Measurements from ENCODE around the gene ERG.

The ERG gene

DNA sequence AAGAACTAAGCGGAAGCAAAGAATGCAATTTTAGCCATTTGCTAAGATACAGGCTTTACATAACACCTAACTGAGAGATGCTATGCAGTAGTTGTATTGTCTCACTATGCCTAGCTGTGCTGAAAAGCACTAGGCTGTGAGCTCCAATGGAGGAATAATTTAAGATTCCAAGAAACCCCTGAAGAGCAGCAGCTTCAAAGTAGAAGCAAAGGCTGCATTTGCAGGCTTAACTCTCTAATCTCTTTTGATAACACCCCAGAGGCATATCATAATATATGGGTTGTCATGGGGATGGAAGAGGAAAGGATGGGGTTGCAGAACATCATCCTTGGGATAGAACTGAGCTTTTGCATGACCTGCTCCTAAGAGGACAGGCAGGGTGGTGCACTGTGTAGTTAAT, 102.0 kb downstream of the ERG start:
- FAIRE-seq (no peak), DNase-seq (ENCODE audit: low spot score) (no peak)

DNA sequence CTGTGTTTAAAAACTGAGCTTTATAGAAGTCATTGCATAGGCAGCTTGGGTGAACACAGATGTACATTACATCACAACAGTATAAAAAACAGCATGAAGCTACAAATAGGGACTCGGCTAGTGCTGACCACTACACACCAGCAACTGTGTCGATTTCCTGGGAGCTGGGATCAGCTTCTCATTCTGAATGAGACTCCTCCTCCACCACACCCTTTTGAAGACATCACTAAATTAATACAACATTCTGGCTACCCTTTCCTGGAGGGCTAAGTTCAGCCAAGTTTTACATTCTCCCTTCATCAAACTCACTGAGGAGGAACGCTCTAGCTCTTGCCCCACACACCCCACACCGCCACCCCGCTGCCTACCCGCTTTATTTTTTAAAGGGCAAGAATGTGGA, 102.7 kb downstream of the ERG start:
- FAIRE-seq, result no peak

DNA sequence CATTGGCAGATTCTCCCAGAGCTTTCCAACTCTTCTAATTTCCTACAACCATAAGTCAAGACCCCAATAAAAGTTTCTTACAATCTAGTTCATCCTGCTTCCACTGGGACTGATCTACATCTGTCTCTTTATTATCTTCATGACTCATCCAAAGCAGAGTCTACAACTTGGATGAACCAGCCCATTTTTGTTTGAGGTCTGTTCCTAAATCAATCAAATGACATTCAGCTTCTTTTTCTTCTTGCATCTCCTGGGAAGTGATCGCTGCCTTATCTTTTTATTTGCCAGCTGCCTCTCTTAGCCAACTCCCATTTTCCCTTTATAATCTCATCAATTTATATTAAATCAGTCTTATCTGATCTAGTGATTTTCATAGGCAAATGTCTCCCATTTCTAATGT, 105.6 kb downstream of the ERG start:
- DNase-seq (ENCODE audit: low spot score), result no peak
- FAIRE-seq, result no peak

More for the DNA sequence above, 102.7 kb downstream of the ERG start:
- DNase-seq (ENCODE audit: low spot score), result no peak

DNA sequence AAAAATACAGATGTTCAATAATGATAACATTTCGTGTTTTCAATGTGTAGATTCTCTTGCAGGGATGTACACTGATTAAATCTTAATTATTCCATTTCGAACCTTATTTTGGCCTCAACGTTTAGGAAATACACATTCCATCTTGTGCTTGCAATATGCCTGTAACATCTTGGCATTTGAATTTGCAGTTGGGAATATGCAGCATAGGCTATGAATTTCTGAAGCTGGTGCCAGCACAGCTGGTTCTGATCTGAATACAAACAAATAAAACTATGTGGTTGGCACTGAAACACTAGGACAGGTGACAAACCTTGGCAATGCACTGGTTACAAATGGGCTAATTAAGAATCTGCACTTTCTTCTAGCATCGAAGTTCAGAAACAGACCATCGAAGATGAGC, 108.4 kb downstream of the ERG start:
- FAIRE-seq, result no peak
- no peak for DNase-seq (ENCODE audit: low spot score)

DNA sequence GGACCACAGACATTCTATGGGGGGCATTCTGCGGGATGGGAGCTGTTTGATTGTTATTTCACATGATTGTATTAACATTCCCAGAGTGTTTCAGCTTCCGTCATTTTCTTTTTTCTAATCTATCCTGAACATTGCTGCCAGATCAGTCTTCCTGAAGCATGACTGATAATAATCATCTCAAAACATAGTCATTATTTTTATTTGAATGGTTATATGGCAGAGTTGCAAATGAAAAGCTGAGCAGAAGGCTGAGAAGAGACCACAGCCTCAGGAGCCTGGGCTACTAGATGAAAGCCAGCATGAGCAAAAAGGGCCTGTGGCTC, 109.0 kb downstream of the ERG start:
- DNase-seq (ENCODE audit: low spot score) (no peak), FAIRE-seq (no peak)

DNA sequence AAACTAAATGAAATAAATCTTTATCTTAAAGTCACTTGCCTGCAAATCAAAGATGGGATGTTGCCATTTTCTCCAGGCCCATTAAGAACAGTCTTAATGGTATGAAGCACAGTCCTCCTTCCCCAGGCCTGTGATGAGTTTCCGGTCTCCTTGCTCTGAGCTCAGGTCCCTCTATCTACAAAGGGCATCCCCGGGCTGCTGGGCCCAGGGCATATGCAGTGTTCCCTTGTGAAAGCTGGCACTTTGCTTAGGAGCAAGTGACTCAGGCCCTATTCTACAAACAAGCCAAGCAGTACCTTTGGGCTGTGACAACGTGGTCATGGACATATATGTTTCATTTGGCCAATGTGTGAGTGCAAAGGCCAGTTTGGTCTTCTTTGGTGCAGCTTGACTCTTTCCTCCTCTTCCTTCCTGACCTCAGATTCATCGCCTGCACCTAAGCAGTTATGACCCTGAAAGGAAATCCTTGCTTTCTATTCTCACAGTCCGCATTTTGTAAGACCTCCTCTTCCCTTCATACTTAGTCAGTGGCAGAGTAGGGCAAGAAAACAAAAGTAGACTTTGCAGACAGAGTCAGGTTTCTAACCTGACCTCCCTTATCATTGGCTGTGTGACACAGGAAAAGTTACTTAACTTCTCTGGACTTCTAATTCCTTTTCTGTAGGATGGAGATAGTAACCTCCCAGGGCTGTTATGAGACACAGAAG, 109.5 kb downstream of the ERG start:
- DNase-seq (ENCODE audit: low spot score), result no peak
- FAIRE-seq, result no peak

DNA sequence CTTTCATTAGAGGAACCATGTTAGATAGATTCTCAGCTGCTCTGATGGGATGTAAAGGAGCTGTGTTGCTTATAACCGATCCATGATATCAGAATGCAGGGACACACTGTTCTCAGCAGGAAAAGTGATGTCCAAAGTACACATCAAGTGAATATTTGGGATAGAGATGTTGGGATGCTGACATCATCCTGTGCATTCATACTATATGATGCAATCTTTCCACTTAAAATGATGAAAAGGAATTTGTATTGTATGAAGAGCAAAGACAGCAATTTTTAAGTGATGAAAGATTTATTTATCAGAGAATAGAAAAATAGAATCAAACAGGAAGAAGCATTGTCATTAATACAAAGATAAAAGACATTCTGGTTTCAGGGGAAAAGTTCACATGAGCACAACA, 110.1 kb downstream of the ERG start:
- FAIRE-seq (no peak), DNase-seq (ENCODE audit: low spot score) (no peak)

DNA sequence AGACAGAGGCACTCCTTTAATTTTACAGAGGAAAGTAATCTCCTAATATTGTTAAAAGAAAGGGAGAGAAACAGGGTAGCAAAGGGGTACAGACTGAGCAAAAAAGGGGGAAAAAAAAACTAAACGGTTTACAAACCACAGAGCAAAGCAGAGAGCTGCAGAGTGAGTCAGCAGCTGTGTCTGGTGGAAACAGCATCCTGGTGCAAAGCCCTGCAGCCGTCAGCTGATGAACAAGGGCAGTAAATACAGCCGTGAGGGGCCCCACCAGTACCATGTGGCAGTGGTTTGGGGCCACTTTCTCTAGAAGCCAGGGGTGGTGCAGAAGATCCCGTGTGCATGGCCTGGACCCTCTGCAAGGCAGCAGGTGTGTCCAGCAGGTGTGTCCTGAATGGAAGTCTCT, 111.3 kb downstream of the ERG start:
- FAIRE-seq (no peak), DNase-seq (ENCODE audit: low spot score) (no peak)

DNA sequence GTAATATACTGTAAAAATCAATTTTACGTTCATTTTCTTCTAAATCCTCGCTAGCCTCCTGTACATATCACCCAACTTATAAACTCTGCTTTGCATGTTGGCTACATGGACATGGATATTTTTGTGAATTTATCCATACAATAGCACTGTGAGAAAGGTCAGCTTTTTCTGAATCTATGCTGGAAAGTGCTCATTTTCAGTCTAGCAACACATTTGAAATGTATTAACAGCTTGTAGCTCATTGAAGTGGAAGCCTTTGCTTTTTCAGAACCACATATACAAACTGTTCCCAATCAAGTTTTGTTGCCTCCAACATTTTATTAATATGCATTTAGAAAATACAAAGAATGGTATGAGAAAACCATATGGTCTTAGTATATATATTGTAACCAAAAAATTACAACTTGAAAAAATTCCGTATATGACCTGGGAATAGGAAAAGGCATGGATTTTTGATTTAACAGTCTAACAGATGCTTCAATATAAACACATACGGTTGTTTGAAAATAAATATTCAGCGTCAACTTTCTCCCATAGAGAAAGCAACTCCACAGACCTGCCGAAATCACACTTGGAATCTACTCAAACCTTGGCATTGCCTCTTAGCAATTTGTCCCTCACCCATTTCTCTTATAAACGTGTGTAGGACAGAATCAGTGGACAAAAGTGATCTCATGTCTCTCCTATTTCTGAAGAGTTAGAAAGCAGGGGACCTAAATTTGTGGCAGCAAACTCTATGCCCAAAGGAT, 112.7 kb downstream of the ERG start:
- no peak for FAIRE-seq
- no peak for DNase-seq (ENCODE audit: low spot score)

DNA sequence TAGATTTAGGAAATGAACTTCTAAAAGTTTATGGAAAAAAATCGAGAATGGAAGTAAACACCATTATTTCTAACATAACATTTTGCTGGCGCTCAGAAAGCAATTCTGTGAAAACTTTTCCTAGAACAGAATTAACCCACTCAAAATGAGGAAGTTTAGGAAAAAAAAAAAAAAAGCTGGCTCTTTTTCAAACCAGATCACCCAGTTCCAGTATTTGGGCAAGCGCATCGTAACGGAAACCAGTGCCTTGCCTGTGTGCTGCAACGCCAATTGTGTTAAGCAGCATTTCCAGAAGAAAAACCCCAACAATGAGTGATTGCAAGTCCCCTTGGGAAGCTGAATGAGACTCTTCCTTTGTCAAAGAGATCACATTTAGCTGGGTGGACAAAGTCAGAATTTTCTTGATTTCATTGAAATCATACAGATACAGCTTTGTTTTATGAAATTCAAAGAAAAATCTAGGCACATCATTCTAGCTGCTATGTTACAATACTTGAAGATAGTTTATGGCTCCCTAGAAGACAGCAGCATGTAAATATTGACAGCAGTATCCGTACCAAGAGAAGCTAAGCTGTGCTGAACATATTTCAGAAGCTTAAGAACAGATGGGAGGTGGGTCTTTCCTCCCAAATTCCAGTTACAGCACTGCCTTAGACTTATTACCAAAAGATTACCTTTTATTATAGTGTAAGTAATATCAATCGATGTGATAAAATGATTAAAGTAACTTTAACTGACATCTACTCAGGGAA, 113.4 kb downstream of the ERG start:
- DNase-seq (ENCODE audit: low spot score) (no peak), FAIRE-seq (no peak)

DNA sequence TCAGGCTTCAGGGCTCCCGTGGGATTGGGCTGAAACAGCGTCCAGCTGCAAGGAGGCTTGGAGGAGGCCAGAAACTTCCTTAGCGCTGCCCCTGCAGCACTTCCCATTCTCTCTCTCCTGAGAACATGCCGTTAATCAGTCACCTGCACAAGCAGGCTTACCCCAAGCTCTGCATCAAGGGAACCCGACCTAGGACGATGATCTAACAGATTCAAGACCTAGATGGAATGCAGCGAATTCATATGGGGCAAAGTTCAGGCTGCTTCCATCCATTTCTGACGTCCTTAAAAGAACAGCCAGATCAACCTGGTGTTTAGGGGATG, 114.1 kb downstream of the ERG start:
- DNase-seq (ENCODE audit: low spot score) (no peak), FAIRE-seq (no peak)

DNA sequence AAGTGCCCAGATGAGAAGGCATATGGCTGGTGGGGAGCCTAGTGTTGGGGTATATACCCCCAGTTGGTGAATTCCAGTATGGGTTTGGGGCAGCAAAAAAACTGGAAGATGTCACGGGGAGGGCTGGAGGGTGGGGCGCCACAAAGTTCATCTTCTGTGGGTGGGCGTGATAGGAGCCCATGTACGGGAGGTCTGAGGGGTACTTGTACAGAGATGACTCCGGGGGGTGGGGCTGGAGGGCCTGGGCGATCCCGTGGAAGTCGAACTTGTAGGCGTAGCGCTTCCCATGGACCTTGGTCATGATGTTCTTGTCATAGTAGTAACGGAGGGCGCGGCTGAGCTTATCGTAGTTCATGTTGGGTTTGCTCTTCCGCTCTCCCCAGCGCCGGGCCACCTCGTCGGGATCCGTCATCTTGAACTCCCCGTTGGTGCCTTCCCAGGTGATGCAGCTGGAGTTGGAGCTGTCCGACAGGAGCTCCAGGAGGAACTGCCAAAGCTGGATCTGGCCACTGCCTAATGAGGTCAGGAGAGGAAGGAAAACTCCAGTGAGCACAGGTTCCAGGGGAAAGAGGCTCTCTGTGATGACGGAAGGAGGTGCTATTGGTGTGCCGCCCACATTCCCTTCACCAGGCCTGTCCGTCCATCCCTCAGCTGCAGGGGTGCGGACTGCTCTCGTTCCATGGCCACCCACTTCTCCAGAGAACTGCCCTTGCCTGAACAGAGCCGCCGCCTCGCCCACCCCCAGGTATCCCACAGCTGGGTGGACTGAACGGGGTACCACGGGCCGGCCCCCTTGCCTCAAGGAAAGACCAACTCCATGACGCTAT, 114.7 kb downstream of the ERG start:
- no peak for FAIRE-seq
- DNase-seq (ENCODE audit: low spot score), result no peak

DNA sequence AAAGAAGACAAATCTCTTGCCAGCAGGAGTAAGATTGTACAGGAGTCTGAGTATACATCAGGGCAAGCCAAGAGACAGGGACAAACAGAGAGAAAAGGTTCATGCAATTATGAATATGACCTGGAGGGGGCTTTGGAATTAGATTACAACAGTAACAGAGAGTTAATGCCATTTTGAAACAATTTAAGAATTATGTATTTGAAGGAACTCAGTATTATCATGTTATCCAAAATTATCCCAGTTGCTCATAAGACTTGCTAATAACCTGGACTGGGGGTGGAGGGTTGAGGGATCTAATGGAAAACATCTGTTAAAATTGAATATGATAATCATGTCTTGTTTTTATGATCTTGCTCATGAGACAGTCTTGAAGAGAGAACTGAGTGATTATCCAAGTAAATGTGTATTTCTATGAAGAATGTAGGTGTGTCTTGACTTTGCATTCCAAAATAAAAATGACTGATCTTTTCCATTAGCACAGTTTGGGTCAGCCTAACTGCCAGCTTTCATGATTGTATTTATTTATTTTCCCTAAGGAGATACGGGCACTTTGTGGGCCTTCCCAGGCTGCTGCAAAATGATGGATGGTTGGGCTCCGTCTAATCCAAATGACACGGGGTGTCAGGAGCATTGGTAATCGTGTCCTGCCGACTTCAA, 117.7 kb downstream of the ERG start:
- DNase-seq (ENCODE audit: low spot score), result no peak

DNA sequence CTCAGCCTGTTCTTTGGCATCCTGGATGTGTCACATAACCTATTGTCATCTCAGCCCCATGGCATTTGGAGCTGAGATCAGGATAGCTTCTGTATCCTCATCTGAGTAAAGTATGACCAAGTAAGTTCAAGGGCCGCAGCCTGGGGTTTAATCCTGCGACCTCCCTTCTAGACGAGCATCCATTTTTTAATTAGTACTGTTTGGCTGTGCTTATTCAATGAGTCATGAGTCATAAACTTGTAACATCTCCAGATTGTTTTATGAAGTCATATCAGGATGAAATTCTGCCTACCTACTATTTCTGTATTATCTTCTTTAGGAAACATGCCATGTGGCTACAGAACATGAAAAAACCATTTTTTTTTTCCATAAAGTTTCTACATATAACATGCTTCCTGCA, 119.1 kb downstream of the ERG start:
- no peak for DNase-seq (ENCODE audit: low spot score)
- no peak for FAIRE-seq

More for the DNA sequence above, 117.7 kb downstream of the ERG start:
- FAIRE-seq, result no peak

DNA sequence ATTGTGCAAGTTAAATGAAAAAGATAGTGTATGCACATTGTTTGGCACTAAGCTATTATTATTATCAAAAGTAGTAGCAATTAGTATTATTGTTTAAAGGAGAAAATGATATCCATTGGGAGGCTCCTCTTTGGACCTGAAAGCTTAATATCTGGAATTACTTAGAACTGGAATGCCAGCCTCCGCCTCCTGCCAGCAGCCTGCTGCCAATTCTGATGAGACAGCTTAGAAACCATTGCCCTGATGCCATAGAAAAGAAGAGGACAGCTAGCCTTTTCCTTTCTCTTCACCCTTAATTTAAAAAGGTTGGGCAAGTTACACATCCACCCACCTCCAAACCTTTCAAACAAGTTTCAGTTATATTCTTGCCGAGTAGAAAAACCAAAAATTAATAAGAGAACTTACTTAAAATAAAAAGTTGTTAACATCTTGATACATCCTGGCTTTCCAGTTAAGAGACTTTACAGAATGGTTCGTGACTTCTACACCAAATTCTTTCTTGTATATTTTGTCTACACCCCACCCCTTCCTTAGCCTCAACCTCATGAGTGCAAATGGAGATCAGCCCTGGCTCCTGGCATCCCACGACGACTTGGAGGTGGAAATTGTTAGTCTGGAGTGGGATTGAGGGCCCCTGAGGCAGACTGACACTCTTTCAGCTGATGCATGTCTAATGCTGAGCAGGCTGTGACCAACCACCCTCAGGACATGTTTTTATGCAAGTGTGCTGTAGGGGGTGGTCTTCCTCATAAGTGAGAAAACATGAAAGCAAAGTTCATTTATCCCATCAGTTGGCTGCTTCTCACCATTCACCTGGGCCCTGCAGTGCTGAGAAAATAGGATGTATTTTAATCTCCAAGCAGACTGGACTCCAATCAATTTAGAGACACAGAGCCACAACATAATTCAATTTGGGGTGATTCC, 120.8 kb downstream of the ERG start:
- DNase-seq (ENCODE audit: low spot score), result no peak
- FAIRE-seq, result no peak

DNA sequence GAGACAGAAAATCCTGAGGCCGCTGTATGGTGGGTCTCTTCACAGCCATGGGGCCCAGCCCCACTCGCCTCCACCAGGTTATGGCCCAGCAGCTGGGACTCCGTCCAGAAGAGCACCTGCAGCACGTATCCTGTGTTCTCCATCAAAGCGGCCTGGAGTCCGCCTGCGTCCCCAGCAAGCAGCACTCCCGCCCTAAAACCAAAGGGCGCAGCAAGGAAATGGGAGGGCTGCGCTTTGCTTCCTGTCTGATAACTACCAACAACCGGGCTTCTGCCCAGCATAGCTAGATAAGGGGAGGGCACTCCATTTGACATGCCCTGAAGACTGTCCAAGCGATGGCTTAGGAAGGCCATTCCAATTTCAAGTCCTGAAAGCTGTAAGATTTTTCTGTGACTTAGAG, 121.6 kb downstream of the ERG start:
- FAIRE-seq (no peak), DNase-seq (ENCODE audit: low spot score) (no peak)

DNA sequence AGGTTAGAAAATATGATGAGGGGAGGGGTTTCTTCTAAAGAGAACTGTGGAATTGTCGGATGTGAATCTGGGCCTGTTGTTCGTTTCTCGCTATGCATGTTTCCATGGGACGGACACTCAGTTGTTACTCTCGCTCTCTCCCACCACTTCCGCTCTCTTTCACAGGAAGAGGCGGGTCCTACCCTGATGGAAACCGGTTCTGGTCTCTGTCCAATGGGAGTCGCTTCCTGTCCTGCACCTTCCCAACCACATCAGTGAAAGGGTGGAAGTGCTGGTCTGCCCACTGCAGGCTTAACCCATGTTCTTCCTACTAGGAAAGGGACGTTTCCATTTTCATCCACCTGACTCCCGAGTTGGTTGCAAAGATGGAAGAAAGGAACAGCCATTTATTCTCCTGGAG, 122.0 kb downstream of the ERG start:
- FAIRE-seq (no peak), DNase-seq (ENCODE audit: low spot score) (no peak)

DNA sequence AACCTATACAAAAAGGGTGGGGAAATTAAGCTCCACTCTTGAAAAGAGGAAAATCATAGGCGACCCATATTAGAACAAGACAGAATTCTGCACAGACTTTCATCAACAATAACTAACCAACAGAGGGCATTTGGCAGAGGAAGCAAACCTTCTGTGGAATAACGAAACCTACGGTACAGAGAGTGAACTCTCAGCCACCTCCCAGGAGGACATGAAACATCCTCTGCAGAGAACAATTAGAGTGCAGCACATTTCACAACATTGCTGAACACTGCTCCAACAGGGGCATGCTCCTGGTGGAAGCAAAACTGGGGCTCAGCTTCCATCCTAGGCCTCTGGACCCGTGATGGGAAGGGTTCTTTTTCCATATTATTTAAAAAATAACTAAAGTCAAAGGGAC, 130.6 kb downstream of the ERG start:
- no peak for DNase-seq (ENCODE audit: low spot score)

DNA sequence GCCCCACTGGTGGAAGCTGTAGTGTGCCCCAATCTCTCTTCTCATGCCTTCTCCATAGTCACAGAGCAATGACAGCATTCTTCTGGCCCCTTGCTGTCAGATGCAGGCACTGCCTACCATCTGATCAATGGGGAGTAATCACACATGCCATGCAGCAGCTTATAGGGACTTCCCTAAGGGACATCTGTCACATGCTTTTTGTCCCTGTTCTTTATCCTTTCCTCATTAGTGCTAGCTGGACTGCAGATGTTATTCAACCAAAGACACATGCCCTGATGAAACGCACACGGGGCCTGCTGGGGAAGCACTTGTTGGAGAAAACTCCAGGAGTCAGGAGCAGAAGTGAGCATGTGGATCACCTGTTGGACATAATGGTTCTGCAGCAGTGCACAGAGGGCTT, 132.8 kb downstream of the ERG start:
- FAIRE-seq (no peak), DNase-seq (ENCODE audit: low spot score) (no peak)

More for the DNA sequence above, 130.6 kb downstream of the ERG start:
- no peak for FAIRE-seq

DNA sequence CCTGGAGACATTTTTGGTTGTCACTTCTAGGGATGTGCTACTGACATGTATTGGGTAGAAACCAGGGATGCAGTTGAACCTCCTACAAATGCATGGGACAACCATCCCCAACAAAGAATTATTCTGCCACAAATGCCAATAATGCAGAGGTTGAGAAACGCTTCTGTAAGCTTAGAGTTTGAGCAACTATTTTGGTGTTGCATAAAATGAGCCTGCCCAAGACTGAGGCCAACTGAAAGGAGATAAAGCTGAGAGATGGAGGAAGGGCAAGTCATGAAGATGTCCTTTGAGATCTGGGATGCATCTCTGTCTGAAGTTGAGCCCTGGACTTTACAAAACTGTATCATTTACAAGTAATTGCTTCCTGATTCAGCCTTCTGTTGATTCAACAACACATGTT, 134.6 kb downstream of the ERG start:
- DNase-seq (ENCODE audit: low spot score) (no peak), FAIRE-seq (no peak)
